Limb (tissue), 2 donors: ENCODE data around the gene SLC9C1.

Source experiments
- DNase-seq, 2 donors: peaks; one replicate each; pipeline ENCODE4 v3.0.0-alpha.2; 2016; ENCODE audit errors: extremely low spot score in 2 of 2

Gene SLC9C1

GRCh38 chr3:112114576-112115160, 179.3 kb downstream of the SLC9C1 start:
- no peak for DNase-seq

- no peak for DNase-seq
Measured at GRCh38 chr3:112111785-112112402, 182.1 kb downstream of the SLC9C1 start.

DNA sequence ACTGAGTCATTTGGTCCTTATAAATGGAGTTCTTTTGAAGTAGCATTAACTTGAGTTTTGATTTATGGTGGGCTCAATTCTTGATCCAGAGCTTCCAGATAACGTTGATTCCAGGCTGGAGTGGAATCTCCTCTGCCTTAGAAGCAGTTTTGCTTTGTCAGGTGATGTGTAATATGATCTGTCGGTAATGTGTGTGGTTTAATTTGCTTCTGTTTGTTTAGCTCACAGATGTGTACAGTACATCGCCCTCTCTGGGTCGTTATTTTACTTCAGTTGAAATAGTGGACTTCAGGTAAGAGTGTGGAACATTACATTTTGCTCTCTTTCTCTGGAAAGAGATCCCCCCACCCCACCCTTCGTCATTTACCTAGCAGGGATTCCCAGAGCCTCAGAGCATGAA, 184.7 kb downstream of the SLC9C1 start:
- DNase-seq, result no peak

DNA sequence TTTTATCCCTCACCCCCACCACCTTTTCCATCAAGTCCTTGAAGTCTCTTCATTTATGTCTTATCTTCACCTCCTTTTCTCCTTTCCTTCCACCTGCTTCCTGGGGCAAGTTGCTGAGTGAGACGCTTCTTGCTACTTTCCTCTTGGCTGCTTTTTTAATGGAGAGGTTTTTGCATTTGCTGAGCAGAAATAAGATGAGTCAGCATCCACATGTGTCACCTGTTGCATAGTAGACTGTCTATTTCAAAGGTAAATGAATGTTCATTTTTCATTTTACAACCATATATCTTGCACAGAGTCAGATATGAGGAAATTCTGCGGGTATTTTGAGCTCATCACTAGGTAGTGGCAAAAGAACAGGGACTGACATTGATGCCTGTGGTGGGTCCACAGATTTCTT, 189.2 kb downstream of the SLC9C1 start:
- DNase-seq, result no peak

DNA sequence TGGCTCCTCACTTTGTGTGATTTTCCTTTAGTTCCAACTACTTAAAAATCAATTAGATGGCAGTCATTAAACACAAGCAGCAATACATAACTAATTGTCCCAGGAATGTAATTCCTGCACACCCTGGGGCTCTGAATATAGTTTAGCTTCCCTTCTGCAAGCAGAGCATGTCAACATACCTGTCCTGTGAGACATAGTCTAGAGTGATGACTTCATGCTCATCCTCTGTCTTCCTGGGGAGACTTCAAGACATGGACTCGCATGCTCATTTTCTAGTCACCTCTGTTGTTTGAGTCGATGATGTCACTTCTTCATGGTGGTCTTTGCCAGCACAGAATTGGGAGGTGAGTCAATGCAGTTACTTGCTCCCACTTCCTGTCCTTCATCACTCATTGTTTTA, 192.1 kb downstream of the SLC9C1 start:
- no peak for DNase-seq

GRCh38 chr3:112097378-112097777, 196.6 kb downstream of the SLC9C1 start:
- no peak for DNase-seq

DNA sequence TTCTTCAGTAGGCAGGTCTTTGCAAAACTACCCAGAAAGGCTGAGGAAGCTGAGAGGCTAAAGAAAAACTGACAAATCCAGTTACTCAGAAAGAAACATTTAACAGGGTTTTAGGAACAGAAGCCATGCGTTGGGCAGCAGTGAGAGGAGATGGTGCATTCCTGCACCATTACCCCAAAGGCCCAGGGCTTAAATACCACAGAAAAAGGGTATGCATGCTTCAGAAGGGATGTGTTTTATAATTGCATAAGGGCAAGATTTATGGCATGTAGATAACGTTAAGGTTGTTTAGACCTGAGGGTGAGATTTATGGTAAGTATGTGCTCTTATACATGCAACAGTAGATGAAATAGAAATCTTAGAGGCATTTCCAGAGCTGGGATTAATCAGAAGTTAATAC, 197.8 kb downstream of the SLC9C1 start:
- DNase-seq, result no peak

DNA sequence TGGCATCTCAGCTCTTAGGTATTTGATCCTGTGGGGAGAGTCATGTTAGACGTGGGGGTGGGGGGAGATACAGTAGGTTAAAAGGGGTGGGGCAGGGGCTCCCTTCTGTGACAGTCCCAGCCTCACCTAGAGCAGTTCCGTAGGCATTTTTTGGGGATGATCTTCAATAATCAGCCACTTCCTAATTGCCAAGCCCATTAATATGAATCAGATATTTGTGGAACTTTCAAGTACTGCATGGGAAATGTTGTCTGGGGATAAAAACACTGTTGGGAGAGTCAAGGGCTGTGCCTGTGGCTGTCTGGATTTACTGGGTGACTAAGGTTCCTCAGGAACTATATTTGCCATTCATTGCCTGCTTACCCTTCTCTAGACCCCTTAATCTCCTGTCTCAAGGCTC, 198.3 kb downstream of the SLC9C1 start:
- no peak for DNase-seq

DNA sequence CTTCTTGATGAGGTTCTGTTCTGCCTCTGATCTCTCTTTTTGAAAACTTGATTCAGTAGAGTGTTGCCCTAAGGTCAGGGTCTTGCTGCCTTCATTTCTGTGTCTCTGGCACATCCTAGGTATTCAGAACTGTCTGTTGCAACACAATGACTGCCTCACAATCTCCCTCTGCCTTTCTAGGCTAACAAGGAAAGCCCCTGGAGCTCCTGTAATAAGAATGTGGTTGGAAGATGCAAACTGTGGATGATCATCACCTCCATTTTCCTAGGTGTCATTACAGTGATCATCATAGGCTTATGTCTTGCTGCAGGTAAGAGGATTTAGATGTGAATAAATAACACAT, 200.9 kb downstream of the SLC9C1 start:
- DNase-seq, result no peak

DNA sequence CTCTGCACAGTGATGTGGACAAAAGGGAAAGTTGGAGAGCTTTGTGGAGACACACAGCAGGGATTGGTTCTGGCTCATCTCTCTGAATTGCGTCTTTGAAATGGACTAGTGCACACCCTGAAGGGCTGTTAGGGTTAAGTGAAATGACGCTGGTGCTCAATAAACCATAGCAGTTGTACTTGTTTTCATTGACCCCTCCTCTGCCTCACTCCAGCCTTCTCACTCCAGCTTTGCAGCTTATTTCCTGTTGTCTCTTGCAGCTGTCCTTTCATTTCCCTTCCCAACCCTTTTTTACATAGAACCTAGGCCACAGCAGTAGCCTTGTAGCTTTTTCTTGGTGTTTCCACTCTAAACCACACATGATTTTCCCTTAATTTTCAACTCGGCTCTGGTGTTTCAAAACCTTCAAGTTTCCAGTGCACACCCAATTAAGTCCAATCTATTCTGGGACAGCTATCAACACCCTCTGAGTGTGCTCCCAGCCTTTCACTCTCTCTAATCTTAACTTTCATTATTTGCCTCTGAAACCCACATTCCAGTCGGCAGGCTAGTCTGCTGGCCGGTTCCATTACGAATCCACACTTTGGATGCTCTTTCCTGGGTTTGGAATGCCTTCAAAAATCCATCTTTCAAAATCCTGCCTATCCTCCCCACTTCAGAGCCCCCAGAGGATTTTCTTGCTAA, 201.4 kb downstream of the SLC9C1 start:
- no peak for DNase-seq

GRCh38 chr3:112090887-112091586, 203.0 kb downstream of the SLC9C1 start:
- DNase-seq, result no peak
